ENCODE measurements around the gene CTNNAL1. TPM values are rescaled to one million over a fixed set of nuclear protein-coding genes. Genes with fewer than 3 reads are reported as not detected.

CTNNAL1 gene
- polyA plus RNA-seq, 1 of the 3 experiments (the other 2 are of a cell fraction) = 32.8 TPM

DNA sequence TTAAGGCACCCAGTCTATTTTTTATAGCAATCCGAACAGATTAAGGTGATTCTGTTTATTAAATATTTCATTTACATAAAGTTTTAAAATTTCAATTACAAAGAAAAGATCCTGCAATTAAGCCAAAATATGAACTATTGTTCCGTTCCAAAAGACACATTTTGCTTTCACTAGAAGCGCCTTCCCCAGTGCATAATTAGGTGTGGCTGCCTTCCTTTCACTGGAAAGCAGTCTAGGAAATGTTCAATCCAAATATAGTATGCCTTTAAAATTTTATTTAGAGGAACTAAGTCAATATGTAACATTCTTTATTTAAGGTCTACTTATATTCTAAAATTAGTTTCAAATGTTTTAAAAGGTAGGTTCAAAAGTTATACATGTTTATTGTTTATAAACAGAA lies 7.6 kb downstream of the CTNNAL1 start:
- DNase-seq = no peak
- H4K20me1 ChIP-seq (ENCODE audit: insufficient read depth) = no peaks in the 10 kb centered on the region
- WGBS (ENCODE audit: low lambda C conversion rate) = 95% methylated on average over 3 of the region's 3 CpGs
- no peak for TF ChIP-seq CHD2 (IDR thresholded peaks at IDR 0.05; ENCODE audit: low read length, partially characterized antibody)
- ChIA-PET POLR2A (interaction anchor here (0.6 kb wide), 1 partner anchor 1253 kb away, joined by 4 read pairs; no protein-coding TSS in a partner anchor), CTCF (no interaction called here)
- no peaks in the 10 kb centered on the region for H3K9me3 ChIP-seq
- H3K27ac ChIP-seq (ENCODE audit: low read depth in 2 of 2, low read length in 1 of 2) = no peak overlapping the region
- no peak overlapping the region for H2AFZ ChIP-seq (ENCODE audit: low read depth)
- no peaks in the 10 kb centered on the region for H3K9me2 ChIP-seq
- H3K36me3 ChIP-seq (replicated peaks in 1 of 2; ENCODE audit: control insufficient read depth in 1 of 2, insufficient read depth in 2 of 2, low read length in 1 of 2) = peaks cover 0 to 28% of the 10 kb centered on the region in 2 experiments
- H3K9ac ChIP-seq = no peak overlapping the region
- peaks cover 17% of the 10 kb centered on the region for H3F3A ChIP-seq (replicated peaks; ENCODE audit: insufficient read depth)
- H3K4me2 ChIP-seq = no peak overlapping the region
- H3K27me3 ChIP-seq (ENCODE audit: insufficient read depth) = no peaks in the 10 kb centered on the region
- H3K79me2 ChIP-seq (ENCODE audit: insufficient read depth) = peaks cover 86% of the 10 kb centered on the region
- no peak overlapping the region for H3K4me3 ChIP-seq (ENCODE audit: low read depth in 2 of 2, low read length in 1 of 2)
- peaks cover 0 to 7% of the 10 kb centered on the region in 2 experiments; a peak in 2 of 4 replicates for H3K4me1 ChIP-seq (ENCODE audit: control insufficient read depth in 1 of 2, insufficient read depth in 2 of 2, low read depth in 1 of 2, low read length in 1 of 2)

DNA sequence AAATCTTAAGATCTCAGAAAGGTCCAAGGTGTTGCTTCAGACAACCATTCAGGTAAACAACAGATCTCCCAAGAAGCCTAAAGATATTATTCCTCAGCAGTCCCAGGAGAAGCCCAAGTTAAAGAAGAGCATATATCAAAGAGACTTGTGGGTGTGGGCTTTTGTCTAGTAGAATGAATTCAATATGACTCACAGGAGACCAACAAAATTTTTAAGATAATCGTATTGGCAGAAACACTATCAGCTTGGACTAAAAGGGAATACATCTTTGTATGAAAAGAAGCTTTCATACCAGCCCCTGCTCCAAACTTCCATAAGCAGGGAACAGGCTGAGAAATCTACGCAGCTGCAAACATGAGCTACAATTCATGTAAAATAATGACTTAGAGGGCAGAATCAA lies 10.2 kb downstream of the CTNNAL1 start:
- no peak overlapping the region for H3K4me2 ChIP-seq
- no peaks in the 10 kb centered on the region for H3K4me1 ChIP-seq (ENCODE audit: control insufficient read depth in 1 of 2, insufficient read depth in 2 of 2, low read depth in 1 of 2, low read length in 1 of 2)
- WGBS (ENCODE audit: low lambda C conversion rate) = 95% methylated on average over 2 of the region's 2 CpGs
- H3K9me2 ChIP-seq = no peaks in the 10 kb centered on the region
- ChIA-PET POLR2A (no interaction called here), CTCF (no interaction called here)
- peaks cover 6 to 24% of the 10 kb centered on the region in 2 experiments for H3K36me3 ChIP-seq (replicated peaks in 1 of 2; ENCODE audit: control insufficient read depth in 1 of 2, insufficient read depth in 2 of 2, low read length in 1 of 2)
- no peaks in the 10 kb centered on the region for H4K20me1 ChIP-seq (ENCODE audit: insufficient read depth)
- H3K27ac ChIP-seq (ENCODE audit: low read depth in 2 of 2, low read length in 1 of 2) = no peak overlapping the region
- H3F3A ChIP-seq (replicated peaks; ENCODE audit: insufficient read depth) = peaks cover 11% of the 10 kb centered on the region
- H3K79me2 ChIP-seq (ENCODE audit: insufficient read depth) = peaks cover 86% of the 10 kb centered on the region
- no peak overlapping the region for H3K4me3 ChIP-seq (ENCODE audit: low read depth in 2 of 2, low read length in 1 of 2)
- no peaks in the 10 kb centered on the region for H3K27me3 ChIP-seq (ENCODE audit: insufficient read depth)
- no peaks in the 10 kb centered on the region for H3K9me3 ChIP-seq
- H3K9ac ChIP-seq = no peak overlapping the region
- no peak overlapping the region for H2AFZ ChIP-seq (ENCODE audit: low read depth)
- DNase-seq = no peak
- TF ChIP-seq, protein P1, sequence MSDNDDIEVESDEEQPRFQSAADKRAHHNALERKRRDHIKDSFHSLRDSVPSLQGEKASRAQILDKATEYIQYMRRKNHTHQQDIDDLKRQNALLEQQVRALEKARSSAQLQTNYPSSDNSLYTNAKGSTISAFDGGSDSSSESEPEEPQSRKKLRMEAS (IDR thresholded peaks at IDR 0.05; ENCODE audit: low read depth) = no peak
- TF ChIP-seq NRF1 (IDR thresholded peaks at IDR 0.05; ENCODE audit: low read depth, low read length) (no peak), RFX5 (IDR thresholded peaks at IDR 0.05; ENCODE audit: low read length) (no peak), TEAD4 (IDR thresholded peaks at IDR 0.05; ENCODE audit: borderline replicate concordance, insufficient read depth) (no peak), MEF2A (IDR thresholded peaks at IDR 0.05; ENCODE audit: borderline replicate concordance, low read depth) (no peak), TAF1 (IDR thresholded peaks at IDR 0.05; ENCODE audit: borderline replicate concordance, low read depth, low read length) (no peak)

DNA sequence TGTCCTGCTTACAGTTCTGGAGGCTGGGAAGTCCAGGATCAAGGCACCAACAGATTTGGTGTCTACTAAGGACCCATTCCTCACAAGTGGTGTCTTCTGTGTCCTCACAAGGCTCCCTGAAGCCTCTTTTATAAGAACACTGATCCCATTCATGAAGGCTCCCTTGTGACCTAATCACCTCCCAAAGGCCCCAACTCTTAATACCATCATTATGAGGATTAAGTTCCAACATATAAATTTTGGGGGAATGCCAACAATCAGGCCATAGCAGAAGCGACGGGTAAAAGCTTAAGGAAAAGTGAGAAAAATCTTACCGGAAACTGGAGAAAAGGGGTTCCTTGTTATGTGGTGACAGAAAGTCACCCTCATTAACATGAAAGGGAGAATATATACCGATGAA lies 11.2 kb downstream of the CTNNAL1 start:
- no peaks in the 10 kb centered on the region for H3K27me3 ChIP-seq (ENCODE audit: insufficient read depth)
- H3K9me2 ChIP-seq = no peaks in the 10 kb centered on the region
- ChIA-PET POLR2A (no interaction called here), CTCF (no interaction called here)
- H3K36me3 ChIP-seq (replicated peaks in 1 of 2; ENCODE audit: control insufficient read depth in 1 of 2, insufficient read depth in 2 of 2, low read length in 1 of 2) = peaks cover 10 to 24% of the 10 kb centered on the region in 2 experiments
- peaks cover 87% of the 10 kb centered on the region for H3K79me2 ChIP-seq (ENCODE audit: insufficient read depth)
- WGBS (ENCODE audit: low lambda C conversion rate) = 98% methylated on average over 4 of the region's 4 CpGs
- DNase-seq = no peak
- TF ChIP-seq RCOR1 (IDR thresholded peaks at IDR 0.05; ENCODE audit: low read length) (no peak), GABPA (IDR thresholded peaks at IDR 0.05; ENCODE audit: low read depth) (no peak), TCF12 (IDR thresholded peaks at IDR 0.05) (no peak), RFX5 (IDR thresholded peaks at IDR 0.05; ENCODE audit: low read length) (no peak), RAD21 (IDR thresholded peaks at IDR 0.05; ENCODE audit: low read length) (no peak), MEF2A (IDR thresholded peaks at IDR 0.05; ENCODE audit: borderline replicate concordance, low read depth) (no peak), EZH2phosphoT487 (IDR thresholded peaks at IDR 0.05; ENCODE audit: borderline replicate concordance, low read depth) (no peak), FOXJ3 (CRISPR knock-in tag; IDR thresholded peaks at IDR 0.05) (no peak), FOSL2 (IDR thresholded peaks at IDR 0.05; ENCODE audit: borderline replicate concordance, low read depth) (no peak)
- TF ChIP-seq, protein P2, sequence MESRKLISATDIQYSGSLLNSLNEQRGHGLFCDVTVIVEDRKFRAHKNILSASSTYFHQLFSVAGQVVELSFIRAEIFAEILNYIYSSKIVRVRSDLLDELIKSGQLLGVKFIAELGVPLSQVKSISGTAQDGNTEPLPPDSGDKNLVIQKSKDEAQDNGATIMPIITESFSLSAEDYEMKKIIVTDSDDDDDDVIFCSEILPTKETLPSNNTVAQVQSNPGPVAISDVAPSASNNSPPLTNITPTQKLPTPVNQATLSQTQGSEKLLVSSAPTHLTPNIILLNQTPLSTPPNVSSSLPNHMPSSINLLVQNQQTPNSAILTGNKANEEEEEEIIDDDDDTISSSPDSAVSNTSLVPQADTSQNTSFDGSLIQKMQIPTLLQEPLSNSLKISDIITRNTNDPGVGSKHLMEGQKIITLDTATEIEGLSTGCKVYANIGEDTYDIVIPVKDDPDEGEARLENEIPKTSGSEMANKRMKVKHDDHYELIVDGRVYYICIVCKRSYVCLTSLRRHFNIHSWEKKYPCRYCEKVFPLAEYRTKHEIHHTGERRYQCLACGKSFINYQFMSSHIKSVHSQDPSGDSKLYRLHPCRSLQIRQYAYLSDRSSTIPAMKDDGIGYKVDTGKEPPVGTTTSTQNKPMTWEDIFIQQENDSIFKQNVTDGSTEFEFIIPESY (IDR thresholded peaks at IDR 0.05; ENCODE audit: borderline replicate concordance, low read depth) = no peak
- TF ChIP-seq, protein P1 (IDR thresholded peaks at IDR 0.05; ENCODE audit: low read depth) = no peak
- TF ChIP-seq, protein P3, sequence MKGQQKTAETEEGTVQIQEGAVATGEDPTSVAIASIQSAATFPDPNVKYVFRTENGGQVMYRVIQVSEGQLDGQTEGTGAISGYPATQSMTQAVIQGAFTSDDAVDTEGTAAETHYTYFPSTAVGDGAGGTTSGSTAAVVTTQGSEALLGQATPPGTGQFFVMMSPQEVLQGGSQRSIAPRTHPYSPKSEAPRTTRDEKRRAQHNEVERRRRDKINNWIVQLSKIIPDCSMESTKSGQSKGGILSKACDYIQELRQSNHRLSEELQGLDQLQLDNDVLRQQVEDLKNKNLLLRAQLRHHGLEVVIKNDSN (IDR thresholded peaks at IDR 0.05; ENCODE audit: borderline replicate concordance, low read depth) = no peak
- no peak overlapping the region for H3K4me2 ChIP-seq
- H2AFZ ChIP-seq (ENCODE audit: low read depth) = no peak overlapping the region
- no peak overlapping the region for H3K27ac ChIP-seq (ENCODE audit: low read depth in 2 of 2, low read length in 1 of 2)
- H3K9ac ChIP-seq = no peak overlapping the region
- H3K4me1 ChIP-seq (ENCODE audit: control insufficient read depth in 1 of 2, insufficient read depth in 2 of 2, low read depth in 1 of 2, low read length in 1 of 2) = no peaks in the 10 kb centered on the region
- no peaks in the 10 kb centered on the region for H3K9me3 ChIP-seq
- no peaks in the 10 kb centered on the region for H4K20me1 ChIP-seq (ENCODE audit: insufficient read depth)
- H3K4me3 ChIP-seq (ENCODE audit: low read depth in 2 of 2, low read length in 1 of 2) = no peak overlapping the region
- peaks cover 11% of the 10 kb centered on the region for H3F3A ChIP-seq (replicated peaks; ENCODE audit: insufficient read depth)

Measured in SK-N-SH (cell line).